Testis (tissue), 2 donors: Measurements from ENCODE around the gene CYP2C9.

Source experiments
- POLR2A ChIP-seq: fragments of 450-650 bp; IDR thresholded peaks from one replicate; pipeline ENCODE4 v1.6.1; 2017; ENCODE audit warnings: antibody characterized with exemption, mild to moderate bottlenecking, moderate library complexity
- TF ChIP-seq, protein P1 (sequence below), 3 experiments: fragments of 450-650 bp in 2 of 3; fragments of 200-600 bp in 1 of 3; sonication (generic) in 1 of 3; IDR thresholded peaks; one replicate each; pipeline ENCODE4 v1.5.1; 2016 to 2019; ENCODE audit warnings: antibody characterized with exemption in 3 of 3, mild to moderate bottlenecking in 2 of 3, moderate library complexity in 1 of 3

DNA sequence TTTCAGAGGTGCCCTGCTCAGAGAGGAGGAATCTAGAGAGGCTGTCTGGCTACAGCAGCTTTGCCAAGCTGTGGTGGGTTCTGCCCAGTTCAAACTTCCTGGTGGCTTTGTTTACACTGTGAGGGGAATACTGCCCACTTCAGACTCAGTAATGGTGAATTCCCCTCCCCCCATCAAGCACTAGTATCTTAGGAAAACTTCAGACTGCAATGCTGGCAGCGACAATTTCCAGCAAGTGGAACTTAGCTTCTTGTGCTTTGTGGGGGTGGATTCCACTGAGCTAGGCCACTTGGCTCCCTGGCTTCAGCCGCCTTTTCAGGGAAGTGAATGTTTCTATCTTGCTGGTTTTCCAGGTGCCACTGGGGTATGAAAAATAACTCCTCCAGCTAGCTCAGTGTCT, 88.0 kb downstream of the CYP2C9 start:
- TF ChIP-seq, protein P1, sequence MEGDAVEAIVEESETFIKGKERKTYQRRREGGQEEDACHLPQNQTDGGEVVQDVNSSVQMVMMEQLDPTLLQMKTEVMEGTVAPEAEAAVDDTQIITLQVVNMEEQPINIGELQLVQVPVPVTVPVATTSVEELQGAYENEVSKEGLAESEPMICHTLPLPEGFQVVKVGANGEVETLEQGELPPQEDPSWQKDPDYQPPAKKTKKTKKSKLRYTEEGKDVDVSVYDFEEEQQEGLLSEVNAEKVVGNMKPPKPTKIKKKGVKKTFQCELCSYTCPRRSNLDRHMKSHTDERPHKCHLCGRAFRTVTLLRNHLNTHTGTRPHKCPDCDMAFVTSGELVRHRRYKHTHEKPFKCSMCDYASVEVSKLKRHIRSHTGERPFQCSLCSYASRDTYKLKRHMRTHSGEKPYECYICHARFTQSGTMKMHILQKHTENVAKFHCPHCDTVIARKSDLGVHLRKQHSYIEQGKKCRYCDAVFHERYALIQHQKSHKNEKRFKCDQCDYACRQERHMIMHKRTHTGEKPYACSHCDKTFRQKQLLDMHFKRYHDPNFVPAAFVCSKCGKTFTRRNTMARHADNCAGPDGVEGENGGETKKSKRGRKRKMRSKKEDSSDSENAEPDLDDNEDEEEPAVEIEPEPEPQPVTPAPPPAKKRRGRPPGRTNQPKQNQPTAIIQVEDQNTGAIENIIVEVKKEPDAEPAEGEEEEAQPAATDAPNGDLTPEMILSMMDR (IDR thresholded peaks at IDR 0.05) = no peak
- no peak for TF ChIP-seq POLR2A
